Gastrocnemius medialis (tissue), 4 donors: Measurements from ENCODE around the gene TXLNB.

Source experiments
- POLR2A ChIP-seq, 2 donors: fragments of 450-650 bp; IDR thresholded peaks; one replicate each; pipeline ENCODE4 v1.6.1; 2017; ENCODE audit warnings: antibody characterized with exemption in 2 of 2, mild to moderate bottlenecking in 2 of 2, moderate library complexity in 2 of 2
- TF ChIP-seq, protein P1 (sequence below), 5 experiments: fragments of 450-650 bp in 3 of 5; fragments of 200-600 bp in 2 of 5; sonication (generic) in 2 of 5; IDR thresholded peaks in 4 of 5; conservative IDR thresholded peaks in 1 of 5; 1 replicate in 4 of 5; 2 replicates in 1 of 5; pipeline ENCODE4 v1.5.1; 2016 to 2019; ENCODE audit warnings: antibody characterized with exemption in 5 of 5, mild to moderate bottlenecking in 3 of 5, moderate library complexity in 3 of 5

DNA sequence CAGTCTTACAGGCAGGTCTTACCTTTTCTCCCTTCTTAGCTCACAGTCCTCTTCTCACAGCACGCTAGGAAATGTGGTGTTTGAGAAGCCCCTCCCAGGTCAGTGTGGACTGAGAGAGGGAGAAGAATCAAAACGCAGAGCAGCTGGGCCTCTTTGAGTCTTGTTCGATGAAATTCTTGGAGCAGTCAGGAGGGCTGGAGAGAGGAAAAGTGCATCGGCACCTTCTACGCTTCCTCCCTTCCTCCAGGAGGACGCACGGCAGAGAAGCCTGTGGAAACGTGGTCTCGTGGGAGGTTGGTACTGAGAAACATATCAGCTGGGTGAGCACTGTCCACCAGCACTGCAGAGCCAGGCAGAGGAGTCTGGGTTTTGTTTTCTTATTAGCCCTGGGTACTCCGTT is 52.7 kb downstream of the TXLNB start:
- no peak for TF ChIP-seq POLR2A (IDR thresholded peaks at IDR 0.05)
- TF ChIP-seq, protein P1, sequence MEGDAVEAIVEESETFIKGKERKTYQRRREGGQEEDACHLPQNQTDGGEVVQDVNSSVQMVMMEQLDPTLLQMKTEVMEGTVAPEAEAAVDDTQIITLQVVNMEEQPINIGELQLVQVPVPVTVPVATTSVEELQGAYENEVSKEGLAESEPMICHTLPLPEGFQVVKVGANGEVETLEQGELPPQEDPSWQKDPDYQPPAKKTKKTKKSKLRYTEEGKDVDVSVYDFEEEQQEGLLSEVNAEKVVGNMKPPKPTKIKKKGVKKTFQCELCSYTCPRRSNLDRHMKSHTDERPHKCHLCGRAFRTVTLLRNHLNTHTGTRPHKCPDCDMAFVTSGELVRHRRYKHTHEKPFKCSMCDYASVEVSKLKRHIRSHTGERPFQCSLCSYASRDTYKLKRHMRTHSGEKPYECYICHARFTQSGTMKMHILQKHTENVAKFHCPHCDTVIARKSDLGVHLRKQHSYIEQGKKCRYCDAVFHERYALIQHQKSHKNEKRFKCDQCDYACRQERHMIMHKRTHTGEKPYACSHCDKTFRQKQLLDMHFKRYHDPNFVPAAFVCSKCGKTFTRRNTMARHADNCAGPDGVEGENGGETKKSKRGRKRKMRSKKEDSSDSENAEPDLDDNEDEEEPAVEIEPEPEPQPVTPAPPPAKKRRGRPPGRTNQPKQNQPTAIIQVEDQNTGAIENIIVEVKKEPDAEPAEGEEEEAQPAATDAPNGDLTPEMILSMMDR (IDR thresholded peaks at IDR 0.05 in 4 of 5, conservative IDR thresholded peaks at IDR 0.05 in 1 of 5) = no peak
